Heart right ventricle (tissue), 16 donors: ENCODE results near the gene TMEM9B. TPM values are rescaled to one million over a fixed set of nuclear protein-coding genes. Genes with fewer than 3 reads are reported as not detected.

Experiments
- ATAC-seq, 8 donors: fragments of 200-7000 bp; cut with Tn5 transposase; one replicate each; pipeline ENCODE4 v1.9.1; 2020; ENCODE audit warnings: mild to moderate bottlenecking in 8 of 8, moderate library complexity in 8 of 8, moderate number of reproducible peaks in 1 of 8
- DNase-seq, 2 donors: peaks; one replicate each; pipeline ENCODE4 v3.0.0-alpha.2; 2020
- H3K27ac ChIP-seq, 10 donors: fragments of 200-600 bp; sonication (generic) in 2 of 10; one replicate each; pipeline versions ENCODE4 v1.5.0 to v1.8.0; 2020 to 2022; ENCODE audit warnings: mild to moderate bottlenecking in 3 of 10
- H3K27me3 ChIP-seq, 7 donors: fragments of 200-600 bp; one replicate each; pipeline ENCODE4 v1.8.0; 2021 to 2022; ENCODE audit warnings: mild to moderate bottlenecking in 2 of 7
- H3K36me3 ChIP-seq, 9 donors: fragments of 200-600 bp; sonication (generic) in 1 of 9; one replicate each; pipeline versions ENCODE4 v1.5.0 to v1.8.0; 2020 to 2022; ENCODE audit warnings: mild to moderate bottlenecking in 2 of 9
- H3K4me1 ChIP-seq, 9 donors: fragments of 200-600 bp; sonication (generic) in 1 of 9; one replicate each; pipeline versions ENCODE4 v1.5.0 to v1.8.0; 2020 to 2022; ENCODE audit warnings: mild to moderate bottlenecking in 4 of 9
- H3K4me3 ChIP-seq, 10 donors: fragments of 200-600 bp; sonication (generic) in 2 of 10; one replicate each; pipeline versions ENCODE4 v1.5.0 to v1.8.0; 2020 to 2022; ENCODE audit warnings: mild to moderate bottlenecking in 7 of 10, moderate library complexity in 2 of 10
- H3K9me3 ChIP-seq, 11 donors: fragments of 200-600 bp in 10 of 11; sonication (generic) in 2 of 11; one replicate each; pipeline versions ENCODE4 v1.5.0 to v1.8.0; 2013 to 2022; ENCODE audit warnings: mild to moderate bottlenecking in 2 of 11, control low read depth in 1 of 11, moderate library complexity in 1 of 11
- CTCF ChIP-seq, 9 donors: fragments of 200-600 bp; sonication (generic) in 2 of 9; IDR thresholded peaks; one replicate each; pipeline versions ENCODE4 v1.5.0 to v1.8.0; 2021 to 2022; ENCODE audit warnings: antibody characterized with exemption in 9 of 9, mild to moderate bottlenecking in 5 of 9, moderate library complexity in 1 of 9
- WGBS, 2 donors: extraction: QIAGEN DNeasy Blood & Tissue Kit; methylation state at CpG; one replicate each; pipeline ENCODE4 v1.1.7; 2013; ENCODE audit warnings: inconsistent platforms in 1 of 2; 5-methylcytosine and 5-hydroxymethylcytosine counted together
- intact Hi-C, 10 donors: fragments of 100-400 bp; cut with DNase I; formaldehyde crosslinking; loops; one replicate each; pipeline versions ENCODE4 v1.11.1 to v1.14.2; 2022
- polyA plus RNA-seq, 2 donors: library from polyadenylated mRNA; stranded (reverse); fragments of 200-250 nt; gene quantifications; one replicate each; pipeline ENCODE4 v1.2.3, GENCODE V29; 2013
- total RNA-seq, 10 donors: library from RNA; stranded (reverse); fragmentation: NEBNext Ultra II Directional in 3 of 10; extraction: Animal tissue kit (Norgen Biotek cat#: 25700) in 3 of 10; gene quantifications; one replicate each; pipeline versions ENCODE4 v1.2.1 to v1.2.4, GENCODE V29; 2021 to 2023
- donor health status: Arrhythmogenic right ventricular cardiomyopathy.
- donor health status: ischemic (EF 13 %, LVEDD 7.1; RV severe dilation, severe dysfunction).
- donor health status: healthy with polysubstance abuse.
- donor health status: DM: no; HTN: yes; CAD: no.
- donor health status: DM: no; HTN: no; CAD: no.
- donor health status: ischemic (EF 25% LVEDD 6.9; RV normal size, moderate dysfunction).
- donor health status: ischemic (EF 25% LVEDD 5.7; RV mildly dilated, moderate dysfunction).
- donor health status: healthy.
- donor health status: DM: yes; HTN: yes; CAD: no.
- donor health status: Ischemic cardiomyopathy.
- donor health status: ischemic (EF 35%, LVEDD 5.7; RV mildly dilated, moderate dysfunction).
- donor health status: nonischemic (EF 11% LVEDD 7.7; RV severe dilation, severe dysfunction).
- donor health status: DM: yes; HTN: yes; CAD: no.
- donor health status: PGD.
- donor health status: ischemic (EF 29% LVEDD 5.4; RV normal size, mild dysfunction).
- donor health status: nonischemic (EF 23%, LVEDD 6.1; RV moderate dilation, normal function).

Gene TMEM9B
- total and polyA plus RNA-seq, 12 donors: 23.8 to 56.7 (median 47.7) TPM

- peak overlapping the region in 6 of 10 donors; percentile 6 to 32 (median 22) for H3K4me3 ChIP-seq
- peaks cover 0 to 50% (median 16%) of the 10 kb centered on the region in 9 donors for H3K36me3 ChIP-seq
- DNase-seq (no peak), ATAC-seq (no peak)
- WGBS, 2 donors: 40 to 43% methylated on average over 4 of the region's 4 CpGs
- peak in 1 of 9 donors; percentile 1 for TF ChIP-seq CTCF (IDR thresholded peaks at IDR 0.05)
- no peaks in the 10 kb centered on the region for H3K27me3 ChIP-seq
- intact Hi-C loops: loop anchor here in 7 of 10 donors (5.0 to 10.0 kb wide), 12 partner anchors 42 to 237 kb away; partner anchors contain the start of genes TMEM9B (in 3 of the 7), RPL27A (in 2 of the 7) and TRIM66 (in 2 of the 7)
- peaks cover 0 to 53% (median 35%) of the 10 kb centered on the region in 9 donors for H3K4me1 ChIP-seq
- peak overlapping the region in 8 of 10 donors; percentile 33 to 76 (median 52) for H3K27ac ChIP-seq
- no peaks in the 10 kb centered on the region for H3K9me3 ChIP-seq
Observed at GRCh38 chr11:8914661-8915018, 49.6 kb downstream of the TMEM9B start.

GRCh38 chr11:8913961-8914660, 50.1 kb downstream of the TMEM9B start:
- Histone ChIP-seq H3K9me3 (no peaks in the 10 kb centered on the region), H3K4me3 (peak overlapping the region in 6 of 10 donors; percentile 6 to 32 (median 22)), H3K27ac (peak overlapping the region in 9 of 10 donors; percentile 34 to 76 (median 45)), H3K4me1 (peaks cover 0 to 58% (median 37%) of the 10 kb centered on the region in 9 donors), H3K27me3 (no peaks in the 10 kb centered on the region), H3K36me3 (peaks cover 0 to 45% (median 11%) of the 10 kb centered on the region in 9 donors)
- WGBS, 2 donors: 16 to 17% methylated on average over 9 of the region's 9 CpGs
- ATAC-seq: peak in 3 of 8 donors; percentile 3 to 25 (median 7)
- peak in 8 of 9 donors; percentile 25 to 71 (median 60) for TF ChIP-seq CTCF (IDR thresholded peaks at IDR 0.05)
- intact Hi-C loops: loop anchor here in 6 of 10 donors (5.0 to 10.0 kb wide), 11 partner anchors 42 to 237 kb away; partner anchors contain the start of genes RPL27A (in 2 of the 6), TMEM9B (in 2 of the 6) and TRIM66 (in 2 of the 6)
- peak in 1 of 2 donors; percentile 28 for DNase-seq

- Histone ChIP-seq H3K27me3 (no peaks in the 10 kb centered on the region), H3K4me3 (peak within 1 kb of the TSS; percentile 59 to 98 (median 81)), H3K36me3 (peaks cover 0 to 16% (median 0%) of the 10 kb centered on the region in 9 donors), H3K27ac (peak within 1 kb of the TSS; percentile 78 to 99 (median 94)), H3K9me3 (no peaks in the 10 kb centered on the region), H3K4me1 (peaks cover 0 to 63% (median 30%) of the 10 kb centered on the region in 9 donors)
- 0 to 1% methylated on average over 55 to 68 of the region's 68 CpGs for WGBS, 2 donors
- intact Hi-C loops: loop anchor here in 7 of 10 donors (2.0 to 10.0 kb wide), 13 partner anchors 39 to 234 kb away; partner anchors contain the start of genes TMEM9B (in 4 of the 7), RPL27A (in 2 of the 7) and TRIM66 (in 2 of the 7)
- peak; percentile 96 to 99 (median 97) for ATAC-seq
- peak in 1 of 9 donors; percentile 7 for TF ChIP-seq CTCF (IDR thresholded peaks at IDR 0.05)
- DNase-seq: peak; percentile 96 to 98
Observed at GRCh38 chr11:8911029-8911823, 53.0 kb downstream of the TMEM9B start, which contains the start of gene AKIP1. TSS of gene AKIP1 (plus strand) at chr11:8911189. CDS start at chr11:8911450, 261 bp downstream.
